Measurements from ENCODE around the gene AGAP3.

- TF ChIP-seq EZH2 (IDR thresholded peaks at IDR 0.05; ENCODE audit: insufficient read depth, poor library complexity, severe bottlenecking) (no peak), EZH2phosphoT487 (IDR thresholded peaks at IDR 0.05; ENCODE audit: insufficient read depth, low read depth) (no peak)
These were observed 28.1 kb downstream of the AGAP3 start for GRCh38 chr7:151114151-151115090.

All from GM23248 (cell line).